SK-N-SH (cell line): Measurements from ENCODE around the gene TMED3.

Experiments
- CHD2 ChIP-seq: fragments of 150-350 bp; IDR thresholded peaks from 2 replicates; pipeline ENCODE4 v1.6.1; 2018; ENCODE audit warnings: low read length; ENCODE audit not compliant: partially characterized antibody
- EP300 ChIP-seq, 2 experiments: IDR thresholded peaks; 2 replicates each; pipeline versions ENCODE4 v1.4.0 to v1.6.1; 2012; ENCODE audit warnings: borderline replicate concordance in 1 of 2, low read depth in 1 of 2, low read length in 1 of 2
- EZH2phosphoT487 ChIP-seq: fragments of 200-600 bp; sonication (generic); IDR thresholded peaks from 2 replicates; pipeline ENCODE4 v1.6.1; 2017; ENCODE audit warnings: low read depth, mixed run types, mild to moderate bottlenecking, antibody characterized with exemption, moderate library complexity, borderline replicate concordance
- JUND ChIP-seq: IDR thresholded peaks from 2 replicates; pipeline ENCODE4 v1.4.0; 2012
- NFIC ChIP-seq: IDR thresholded peaks from 2 replicates; pipeline ENCODE4 v1.4.0; 2012; ENCODE audit warnings: borderline replicate concordance
- POLR2AphosphoS5 ChIP-seq: IDR thresholded peaks from 2 replicates; pipeline ENCODE4 v1.6.1; 2012; ENCODE audit warnings: low read depth, low read length
- RAD21 ChIP-seq: IDR thresholded peaks from 2 replicates; pipeline ENCODE4 v1.6.1; 2012; ENCODE audit warnings: mild to moderate bottlenecking, low read length
- RCOR1 ChIP-seq: fragments of 150-350 bp; IDR thresholded peaks from 2 replicates; pipeline ENCODE4 v1.6.1; 2017; ENCODE audit warnings: antibody characterized with exemption, low read length
- TAF1 ChIP-seq: IDR thresholded peaks from 2 replicates; pipeline ENCODE4 v1.6.1; 2012; ENCODE audit warnings: low read depth, mild to moderate bottlenecking, low read length, moderate library complexity, borderline replicate concordance
- TCF12 ChIP-seq: IDR thresholded peaks from 2 replicates; pipeline ENCODE4 v1.4.0; 2012
- TF ChIP-seq, protein P1 (sequence below): fragments of 200-600 bp; sonication (generic); IDR thresholded peaks from 2 replicates; pipeline ENCODE4 v1.6.1; 2017; ENCODE audit warnings: antibody characterized with exemption, mild to moderate bottlenecking, moderate library complexity
- TF ChIP-seq, protein P2 (sequence below): IDR thresholded peaks from 2 replicates; pipeline ENCODE4 v1.4.0; 2012; ENCODE audit warnings: low read depth
- TF ChIP-seq, protein P3 (sequence below): fragments of 150-350 bp; IDR thresholded peaks from 2 replicates; pipeline ENCODE4 v1.6.1; 2017; ENCODE audit warnings: antibody characterized with exemption, low read length, low read depth, borderline replicate concordance
- TF ChIP-seq, protein P4 (sequence below): IDR thresholded peaks from 2 replicates; pipeline ENCODE4 v1.4.0; 2012; ENCODE audit warnings: low read depth, borderline replicate concordance

DNA sequence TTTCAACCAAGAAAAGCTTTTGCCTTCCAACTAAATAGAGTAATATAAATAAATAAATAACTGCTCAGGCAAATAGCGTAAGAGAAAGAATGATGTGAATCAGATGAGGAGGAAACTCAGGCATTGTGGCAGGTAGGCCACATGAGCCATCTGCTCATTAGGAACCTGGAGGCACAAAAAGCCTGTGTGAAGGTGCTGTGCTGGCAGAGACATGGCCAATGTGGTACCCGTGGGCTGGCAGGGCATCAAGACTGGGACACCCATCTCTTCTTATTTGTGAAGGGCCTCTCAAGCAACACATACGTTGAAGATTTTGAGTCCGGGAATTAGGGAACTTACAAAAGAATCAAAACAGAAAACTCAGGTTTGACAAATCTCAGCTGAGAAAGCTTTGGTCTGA, 18.9 kb upstream of the TMED3 start:
- TF ChIP-seq POLR2AphosphoS5 (no peak), EZH2phosphoT487 (no peak), EP300 (IDR thresholded peaks at IDR 0.05; ENCODE audit: borderline replicate concordance in 1 of 2, low read depth in 1 of 2, low read length in 1 of 2) (no peak), TAF1 (no peak), RAD21 (no peak), RCOR1 (no peak), NFIC (no peak), JUND (no peak), CHD2 (no peak), TCF12 (no peak)
- TF ChIP-seq, protein P1, sequence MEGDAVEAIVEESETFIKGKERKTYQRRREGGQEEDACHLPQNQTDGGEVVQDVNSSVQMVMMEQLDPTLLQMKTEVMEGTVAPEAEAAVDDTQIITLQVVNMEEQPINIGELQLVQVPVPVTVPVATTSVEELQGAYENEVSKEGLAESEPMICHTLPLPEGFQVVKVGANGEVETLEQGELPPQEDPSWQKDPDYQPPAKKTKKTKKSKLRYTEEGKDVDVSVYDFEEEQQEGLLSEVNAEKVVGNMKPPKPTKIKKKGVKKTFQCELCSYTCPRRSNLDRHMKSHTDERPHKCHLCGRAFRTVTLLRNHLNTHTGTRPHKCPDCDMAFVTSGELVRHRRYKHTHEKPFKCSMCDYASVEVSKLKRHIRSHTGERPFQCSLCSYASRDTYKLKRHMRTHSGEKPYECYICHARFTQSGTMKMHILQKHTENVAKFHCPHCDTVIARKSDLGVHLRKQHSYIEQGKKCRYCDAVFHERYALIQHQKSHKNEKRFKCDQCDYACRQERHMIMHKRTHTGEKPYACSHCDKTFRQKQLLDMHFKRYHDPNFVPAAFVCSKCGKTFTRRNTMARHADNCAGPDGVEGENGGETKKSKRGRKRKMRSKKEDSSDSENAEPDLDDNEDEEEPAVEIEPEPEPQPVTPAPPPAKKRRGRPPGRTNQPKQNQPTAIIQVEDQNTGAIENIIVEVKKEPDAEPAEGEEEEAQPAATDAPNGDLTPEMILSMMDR: no peak
- TF ChIP-seq, protein P2, sequence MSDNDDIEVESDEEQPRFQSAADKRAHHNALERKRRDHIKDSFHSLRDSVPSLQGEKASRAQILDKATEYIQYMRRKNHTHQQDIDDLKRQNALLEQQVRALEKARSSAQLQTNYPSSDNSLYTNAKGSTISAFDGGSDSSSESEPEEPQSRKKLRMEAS: no peak
- TF ChIP-seq, protein P3, sequence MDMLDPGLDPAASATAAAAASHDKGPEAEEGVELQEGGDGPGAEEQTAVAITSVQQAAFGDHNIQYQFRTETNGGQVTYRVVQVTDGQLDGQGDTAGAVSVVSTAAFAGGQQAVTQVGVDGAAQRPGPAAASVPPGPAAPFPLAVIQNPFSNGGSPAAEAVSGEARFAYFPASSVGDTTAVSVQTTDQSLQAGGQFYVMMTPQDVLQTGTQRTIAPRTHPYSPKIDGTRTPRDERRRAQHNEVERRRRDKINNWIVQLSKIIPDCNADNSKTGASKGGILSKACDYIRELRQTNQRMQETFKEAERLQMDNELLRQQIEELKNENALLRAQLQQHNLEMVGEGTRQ: no peak
- TF ChIP-seq, protein P4, sequence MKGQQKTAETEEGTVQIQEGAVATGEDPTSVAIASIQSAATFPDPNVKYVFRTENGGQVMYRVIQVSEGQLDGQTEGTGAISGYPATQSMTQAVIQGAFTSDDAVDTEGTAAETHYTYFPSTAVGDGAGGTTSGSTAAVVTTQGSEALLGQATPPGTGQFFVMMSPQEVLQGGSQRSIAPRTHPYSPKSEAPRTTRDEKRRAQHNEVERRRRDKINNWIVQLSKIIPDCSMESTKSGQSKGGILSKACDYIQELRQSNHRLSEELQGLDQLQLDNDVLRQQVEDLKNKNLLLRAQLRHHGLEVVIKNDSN: no peak
